GM18870 (cell line): ENCODE data around the gene TCEAL3.
"Not testable (repeated sequence)": the region's sequence is repeated elsewhere in the genome, so short reads cannot be mapped to it uniquely, and the experiment has no call there.

ENCODE experiments used
- ATAC-seq: cut with Tn5 transposase; IDR thresholded peaks from one replicate; pipeline ENCODE4 v1.9.1; 2021; ENCODE audit warnings: moderate library complexity; ENCODE audit not compliant: unreplicated experiment

Gene TCEAL3, protein sequence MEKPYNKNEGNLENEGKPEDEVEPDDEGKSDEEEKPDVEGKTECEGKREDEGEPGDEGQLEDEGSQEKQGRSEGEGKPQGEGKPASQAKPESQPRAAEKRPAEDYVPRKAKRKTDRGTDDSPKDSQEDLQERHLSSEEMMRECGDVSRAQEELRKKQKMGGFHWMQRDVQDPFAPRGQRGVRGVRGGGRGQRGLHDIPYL

DNA sequence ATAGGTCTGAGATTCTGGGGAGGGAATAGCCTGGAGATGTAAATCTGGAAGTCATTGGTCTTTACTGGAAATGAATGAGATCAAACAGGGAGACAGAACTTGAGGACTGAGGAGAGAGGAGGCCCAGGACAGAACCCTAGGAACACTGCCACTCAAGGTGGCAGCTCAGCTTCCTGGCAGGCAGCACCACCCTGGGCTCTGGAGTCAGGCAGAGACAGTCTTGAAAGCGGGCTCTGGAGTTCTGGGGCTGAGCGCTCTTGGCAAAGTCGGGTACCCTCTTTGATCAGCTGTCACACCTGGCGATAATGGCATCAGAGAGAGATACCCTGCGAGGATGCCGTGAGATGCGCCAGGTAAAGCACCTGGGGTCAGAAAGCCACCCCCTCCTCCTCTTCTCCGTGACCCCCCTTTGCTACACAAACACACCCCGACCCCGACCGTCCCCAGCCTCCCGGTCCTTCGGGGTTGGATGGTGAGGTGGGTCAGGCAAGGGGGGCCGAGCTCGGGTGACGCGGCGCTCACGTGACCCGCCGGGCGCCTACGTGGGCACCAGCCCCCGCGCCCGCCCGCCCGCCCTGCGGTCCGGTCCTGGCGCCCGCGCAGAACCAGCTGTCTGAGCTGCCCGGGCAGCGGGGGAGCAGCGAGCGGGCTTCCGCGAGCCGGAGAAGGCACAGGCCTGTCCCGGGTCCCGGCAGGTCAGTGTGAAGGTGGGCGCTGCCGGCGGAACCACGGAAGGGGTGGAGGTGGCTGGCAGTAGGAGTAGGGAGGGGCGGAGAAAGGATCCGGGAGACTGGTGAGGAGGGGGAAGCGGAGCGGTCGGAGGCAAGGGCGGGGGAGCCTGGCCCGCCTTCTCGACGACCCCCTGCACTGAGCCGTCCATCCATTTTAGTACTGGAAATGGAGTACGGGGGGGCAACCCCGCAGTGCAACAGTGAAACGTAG lies at the start of gene TCEAL3:
Gene TCEAL3, plus strand, starts transcription at position 600 of the 942 bp plus-strand sequence. CDS start 1,102 bp downstream, outside the sequence.
- ATAC-seq, result peak; percentile 45

DNA sequence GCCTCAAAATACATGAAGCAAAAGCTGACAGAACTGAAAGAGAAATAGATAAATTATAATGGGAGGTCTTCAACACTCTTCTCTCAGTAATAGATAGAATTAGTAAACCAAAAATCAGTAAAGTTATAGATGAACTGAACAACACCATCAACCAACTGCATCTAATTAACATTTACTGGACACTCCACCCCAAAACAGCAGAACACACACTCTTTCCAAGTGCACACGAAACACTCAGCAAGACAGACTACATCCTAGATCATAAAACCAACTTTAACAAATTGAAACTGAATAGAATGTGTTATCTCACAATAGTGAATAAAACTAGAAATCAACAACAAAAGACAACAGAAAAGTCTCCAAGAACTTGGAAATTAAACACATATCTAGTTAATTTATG lies 47.5 kb upstream of the TCEAL3 start:
- no peak for ATAC-seq

DNA sequence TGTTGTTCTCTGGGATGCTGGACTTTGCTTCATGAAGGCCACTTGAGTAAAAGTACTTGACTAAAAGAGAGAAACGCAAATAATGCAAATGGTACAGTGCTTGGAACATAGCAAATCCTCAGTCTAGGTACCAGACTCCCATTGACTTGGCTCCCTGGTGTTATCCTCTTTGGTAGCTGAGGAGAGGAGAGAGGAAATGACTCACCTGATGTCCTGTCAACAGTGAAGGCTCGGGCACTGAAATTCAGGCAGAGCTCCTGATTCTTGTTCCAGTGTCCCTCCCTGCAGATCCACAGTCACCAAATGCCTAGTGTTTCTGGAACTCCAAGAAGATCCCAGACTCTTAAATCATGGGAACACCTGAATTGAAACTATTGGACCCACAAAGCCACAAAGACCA lies 45.0 kb upstream of the TCEAL3 start:
- ATAC-seq, result no peak

DNA sequence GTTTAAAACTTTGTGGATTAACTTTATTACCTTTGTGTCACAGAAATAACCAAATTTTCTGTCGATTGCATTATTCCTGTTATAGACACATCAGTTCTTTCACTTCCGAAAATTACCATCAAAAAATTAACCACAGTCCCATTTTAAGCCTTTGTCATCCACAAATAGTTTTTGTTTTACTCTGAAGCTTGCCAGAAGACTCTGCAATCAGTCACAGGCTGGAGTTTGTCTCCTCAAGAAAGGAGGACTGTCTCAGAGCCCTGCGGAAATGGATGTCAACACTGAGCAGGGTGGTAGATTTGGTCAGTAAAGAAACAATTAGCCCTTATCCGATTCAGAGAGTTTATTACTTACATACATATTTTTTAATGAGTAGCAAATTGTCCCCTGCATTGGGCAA lies 42.6 kb upstream of the TCEAL3 start:
- ATAC-seq, result peak; percentile 69

DNA sequence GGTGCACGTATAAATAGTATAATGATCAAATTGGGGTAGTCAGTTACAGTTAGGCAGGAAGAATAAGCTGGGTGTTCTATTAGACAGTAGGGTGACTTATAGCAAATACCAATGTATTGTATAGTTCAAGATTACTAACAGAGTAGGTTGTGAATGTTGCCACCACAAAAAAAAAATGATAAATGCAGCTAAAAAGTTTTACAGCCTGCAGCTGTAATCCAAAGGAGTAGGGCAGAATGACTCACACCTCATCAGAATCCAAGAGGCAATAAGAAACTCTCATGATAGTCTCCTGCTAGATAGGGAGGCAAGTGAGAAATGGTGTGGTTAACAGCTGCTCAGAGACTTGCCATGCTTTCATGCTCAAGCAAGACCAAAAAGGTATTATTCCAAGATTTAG lies 42.0 kb upstream of the TCEAL3 start:
- ATAC-seq, result peak; percentile 48

DNA sequence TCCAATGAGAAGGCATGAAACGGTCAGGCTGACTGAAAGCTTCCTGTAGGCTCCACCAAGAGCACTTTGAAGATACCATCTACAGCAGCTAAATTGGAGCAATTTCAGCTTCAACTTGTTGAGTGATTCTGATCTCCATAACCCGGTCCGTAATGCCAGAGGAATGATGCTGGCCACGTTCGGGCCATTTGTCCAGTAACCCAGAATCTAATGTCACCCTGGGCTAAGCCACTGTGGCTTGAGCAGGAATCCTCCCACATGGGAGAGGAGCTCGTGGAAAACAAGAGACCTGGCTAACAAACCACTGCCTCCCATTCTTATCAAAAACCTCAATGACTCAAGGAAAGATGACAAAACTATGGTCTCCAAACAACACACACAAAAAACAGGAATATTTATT lies 36.6 kb upstream of the TCEAL3 start:
- no peak for ATAC-seq

DNA sequence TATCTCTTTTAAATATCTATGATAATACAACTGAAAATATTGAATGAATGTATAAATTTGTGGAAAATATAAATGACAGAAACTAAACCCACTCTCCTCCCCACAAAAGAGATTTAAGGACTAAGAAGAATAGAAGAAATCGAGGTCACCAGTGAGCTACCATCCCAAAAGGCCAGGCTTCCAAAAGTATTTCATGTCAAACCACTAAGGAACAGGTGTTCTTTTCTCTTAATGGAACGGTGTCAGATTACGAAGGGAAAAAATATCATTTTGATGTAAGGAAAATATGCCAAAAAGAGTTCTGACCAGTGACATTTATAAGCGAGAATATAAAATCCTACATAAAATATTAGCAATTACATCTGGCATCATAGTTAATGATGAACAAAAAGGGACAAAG lies 36.0 kb upstream of the TCEAL3 start:
- no peak for ATAC-seq

DNA sequence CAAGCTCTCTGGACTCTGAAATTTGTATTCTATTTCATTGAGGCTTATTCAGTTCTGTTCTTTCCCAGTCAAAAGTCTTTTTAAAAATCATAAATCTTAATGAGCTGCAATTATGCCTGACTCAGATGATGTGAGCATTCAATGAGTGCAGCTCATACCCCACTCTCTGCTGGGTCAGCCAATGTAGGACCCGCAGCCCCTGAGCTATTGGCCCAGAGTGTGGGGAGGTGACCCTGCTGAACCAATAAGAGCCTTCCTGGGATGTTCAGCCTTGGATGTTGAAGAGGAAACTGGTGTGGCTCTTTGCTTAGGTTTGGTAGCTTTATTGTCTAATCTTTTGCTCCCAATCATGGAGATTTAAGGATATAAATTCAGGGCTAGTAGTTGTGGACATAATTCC lies 34.6 kb upstream of the TCEAL3 start:
- ATAC-seq, result no peak

DNA sequence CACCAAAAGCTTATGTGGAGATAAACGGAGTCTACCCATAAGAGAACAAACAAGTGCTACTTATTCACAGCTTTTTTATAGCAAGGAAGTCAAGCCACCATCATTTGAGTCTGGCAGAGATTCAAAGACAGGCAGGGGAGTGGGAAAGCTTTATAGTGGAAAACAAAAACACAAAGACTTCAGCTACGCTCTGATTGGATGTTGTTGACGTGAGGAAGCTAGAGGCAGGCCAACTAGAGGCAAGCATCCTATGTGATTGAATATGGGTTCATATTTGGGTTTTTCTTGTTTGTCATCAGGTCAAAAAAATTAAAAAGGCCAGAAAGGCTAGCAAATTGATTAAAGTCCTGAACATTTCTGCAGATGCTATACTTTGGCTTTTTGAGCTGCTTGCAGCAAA lies 23.2 kb upstream of the TCEAL3 start:
- ATAC-seq, result no peak

DNA sequence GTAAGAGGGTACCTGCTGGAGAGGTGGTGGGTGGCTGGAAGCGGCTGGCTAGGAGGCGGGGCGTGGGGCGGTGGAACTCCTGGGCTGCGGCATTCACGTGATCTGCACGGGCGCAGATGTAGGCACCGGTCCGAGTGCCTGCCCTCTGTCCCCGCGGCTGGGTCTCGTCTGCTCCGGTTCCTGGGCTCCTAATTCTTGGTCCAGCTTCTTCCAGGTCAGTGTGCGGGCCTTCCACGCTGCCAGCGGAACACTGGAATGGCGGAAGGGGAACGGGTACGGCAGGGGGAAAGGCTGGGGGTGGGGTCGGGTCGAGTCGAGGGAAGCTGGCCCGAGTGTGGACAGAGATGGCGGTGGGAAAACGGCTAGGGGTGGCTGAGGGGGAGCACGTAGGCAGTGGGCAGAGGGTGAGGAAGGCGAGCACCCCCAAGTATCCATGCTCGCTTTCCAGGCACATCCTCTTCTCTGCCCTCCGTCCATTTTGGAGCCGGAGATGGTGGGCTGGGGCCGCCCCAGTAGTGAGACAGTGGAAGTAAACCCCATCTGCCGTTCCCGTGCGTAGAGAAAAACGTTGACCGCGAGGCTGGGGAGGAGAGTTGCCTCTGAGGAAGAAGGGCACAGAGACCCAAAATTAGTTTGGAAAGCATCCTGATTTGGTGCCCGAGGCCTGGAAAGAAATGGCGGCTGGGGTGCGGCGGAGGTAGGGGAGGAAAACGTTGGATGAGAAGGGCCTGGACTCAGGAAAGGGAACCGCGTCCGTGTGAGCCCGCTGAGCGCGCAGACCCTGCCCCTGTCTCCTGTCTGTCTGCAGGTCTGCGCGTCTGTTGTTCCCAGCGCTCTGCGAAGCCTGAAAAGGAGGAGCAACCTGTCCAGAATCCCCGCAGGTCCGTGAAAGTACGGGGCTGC lies 22.1 kb upstream of the TCEAL3 start, which contains the start of gene TCEAL4:
Gene TCEAL4, plus strand, starts transcription at position 105 of the 903 bp plus-strand sequence. CDS start 1,161 bp downstream, outside the sequence.
- peak; percentile 64 for ATAC-seq

DNA sequence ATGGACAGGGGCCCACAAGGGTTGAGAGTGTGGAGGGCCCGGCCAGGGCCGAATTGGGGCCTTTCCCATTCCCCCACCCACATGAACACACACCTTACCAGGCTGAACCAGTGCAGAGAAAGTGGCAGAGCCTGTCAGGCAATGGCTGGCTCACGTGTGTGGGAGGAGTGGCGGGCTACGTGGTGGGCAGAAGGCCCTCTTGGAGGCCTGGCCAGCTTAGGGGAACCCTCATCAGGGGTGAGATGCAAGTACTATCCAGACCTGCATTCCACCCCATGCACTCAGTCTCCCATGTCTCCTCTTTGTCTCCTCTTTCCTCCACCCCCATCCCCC lies 21.5 kb upstream of the TCEAL3 start:
- no peak for ATAC-seq

DNA sequence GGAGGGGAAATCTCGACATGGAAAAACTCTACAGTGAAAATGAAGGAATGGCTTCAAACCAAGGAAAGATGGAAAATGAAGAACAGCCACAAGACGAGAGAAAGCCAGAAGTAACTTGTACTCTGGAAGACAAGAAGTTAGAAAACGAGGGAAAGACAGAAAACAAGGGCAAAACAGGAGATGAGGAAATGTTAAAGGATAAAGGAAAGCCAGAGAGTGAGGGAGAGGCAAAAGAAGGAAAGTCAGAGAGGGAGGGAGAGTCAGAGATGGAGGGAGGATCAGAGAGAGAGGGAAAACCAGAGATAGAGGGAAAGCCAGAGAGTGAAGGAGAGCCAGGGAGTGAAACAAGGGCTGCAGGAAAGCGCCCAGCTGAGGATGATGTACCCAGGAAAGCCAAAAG lies 21.1 kb upstream of the TCEAL3 start:
- ATAC-seq, result no peak

DNA sequence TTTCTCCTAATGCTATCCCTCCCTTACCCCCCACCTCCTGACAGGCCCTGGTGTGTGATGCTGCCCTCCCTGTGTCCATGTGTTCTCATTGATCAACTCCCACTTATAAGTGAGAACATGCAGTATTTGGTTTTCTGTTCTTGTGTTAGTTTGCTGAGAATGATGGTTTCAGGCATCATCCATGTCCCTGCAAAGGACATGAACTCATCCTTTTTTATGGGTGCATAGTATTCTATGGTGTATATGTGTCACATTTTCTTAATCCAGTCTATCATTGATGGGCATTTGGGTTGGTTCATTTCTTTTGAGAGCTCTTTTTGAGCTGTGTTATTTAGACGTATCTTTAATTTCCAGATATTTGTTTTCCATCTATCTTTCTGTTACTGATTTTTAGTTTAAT lies 15.5 kb upstream of the TCEAL3 start:
- ATAC-seq, result not testable (repeated sequence)

DNA sequence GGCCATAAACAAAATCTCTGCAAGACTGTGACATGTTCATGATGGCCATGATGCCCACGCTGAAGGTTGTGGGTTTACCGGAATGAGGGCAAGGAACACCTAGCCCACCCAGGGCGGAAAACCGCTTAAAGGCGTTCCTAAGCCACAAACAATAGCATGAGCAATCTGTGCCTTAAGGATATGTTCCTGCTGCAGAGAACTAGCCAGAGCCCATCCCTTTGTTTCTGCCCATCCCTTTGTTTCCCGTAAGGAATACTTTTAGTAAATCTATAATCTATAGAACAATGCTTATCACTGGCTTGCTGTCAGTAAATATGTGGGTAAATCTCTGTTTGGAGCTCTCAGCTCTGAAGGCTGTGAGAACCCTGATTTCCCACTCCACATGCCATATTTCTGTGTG lies 12.6 kb upstream of the TCEAL3 start:
- ATAC-seq, result not testable (repeated sequence)

DNA sequence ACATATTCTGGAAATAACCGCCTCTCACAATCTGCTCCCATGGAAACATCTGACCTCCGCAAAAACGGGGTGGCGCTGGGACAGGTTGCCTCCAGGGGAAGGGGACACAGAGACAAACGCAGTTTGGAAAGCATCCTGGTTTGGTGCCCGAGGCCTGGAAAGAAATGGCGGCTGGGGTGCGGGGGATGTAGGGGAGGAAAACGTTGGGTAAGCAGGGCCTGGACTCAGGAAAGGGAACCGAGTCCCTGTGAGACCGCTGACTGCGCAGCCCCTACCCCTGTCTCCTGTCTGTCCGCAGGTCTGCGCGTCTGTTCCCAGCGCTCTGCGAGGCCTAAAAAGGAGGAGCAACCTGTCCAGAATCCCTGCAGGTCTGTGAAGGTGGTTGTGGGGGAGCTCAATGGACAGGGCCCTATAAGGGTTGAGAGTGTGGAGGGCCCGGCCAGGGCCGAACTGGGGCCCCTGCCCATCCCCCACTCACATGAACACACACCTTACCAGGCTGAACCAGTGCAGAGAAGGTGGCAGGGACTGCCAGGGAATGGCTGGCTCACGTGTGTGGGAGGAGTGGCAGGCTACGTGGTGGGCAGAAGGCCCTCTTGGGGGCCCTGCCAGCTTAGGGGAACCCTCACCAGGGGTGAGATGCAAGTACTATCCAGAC lies 672 bp downstream of the TCEAL3 start:
- no peak for ATAC-seq

DNA sequence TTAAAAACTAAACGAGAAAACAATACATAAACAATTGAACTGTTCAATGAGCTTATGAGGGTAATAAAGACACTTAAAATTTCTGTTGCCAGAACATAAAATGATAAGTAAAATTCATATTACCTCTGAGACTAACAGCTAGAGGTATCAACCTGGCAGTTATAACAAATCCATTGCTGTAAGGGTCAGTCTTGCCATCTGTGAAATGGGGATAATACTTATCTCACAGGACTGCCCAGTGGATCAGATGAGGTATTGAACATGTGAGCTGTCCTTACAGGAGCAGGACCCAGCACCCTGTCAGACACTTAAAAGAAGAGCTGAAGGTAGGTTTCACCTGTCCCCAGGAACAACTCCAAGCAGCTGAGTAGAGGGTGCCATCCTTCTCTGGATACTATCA lies 2.5 kb downstream of the TCEAL3 start:
- ATAC-seq, result no peak

DNA sequence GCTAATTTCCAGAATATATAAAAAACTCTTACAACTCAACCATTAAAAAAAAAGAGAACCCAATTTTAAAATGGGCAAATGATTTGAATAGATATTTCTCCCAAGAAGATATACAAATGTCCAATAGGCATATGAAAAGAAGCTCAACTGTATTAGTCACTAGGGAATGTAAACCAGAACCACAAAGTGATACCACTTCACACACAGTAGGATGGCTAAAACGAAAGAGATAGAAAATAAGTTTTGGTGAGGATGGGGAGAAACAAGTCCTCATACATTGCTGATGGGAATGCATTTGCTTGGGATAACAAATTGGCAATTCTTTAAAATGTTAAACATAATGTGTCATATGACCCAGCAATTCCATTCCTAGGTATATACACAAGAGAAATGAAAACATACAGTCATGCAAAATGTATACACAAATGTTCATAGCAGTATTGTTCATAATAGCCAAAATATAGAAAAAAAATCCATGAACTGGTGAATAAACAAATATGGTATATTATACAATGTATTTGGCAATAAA lies 5.7 kb downstream of the TCEAL3 start:
- no peak for ATAC-seq

DNA sequence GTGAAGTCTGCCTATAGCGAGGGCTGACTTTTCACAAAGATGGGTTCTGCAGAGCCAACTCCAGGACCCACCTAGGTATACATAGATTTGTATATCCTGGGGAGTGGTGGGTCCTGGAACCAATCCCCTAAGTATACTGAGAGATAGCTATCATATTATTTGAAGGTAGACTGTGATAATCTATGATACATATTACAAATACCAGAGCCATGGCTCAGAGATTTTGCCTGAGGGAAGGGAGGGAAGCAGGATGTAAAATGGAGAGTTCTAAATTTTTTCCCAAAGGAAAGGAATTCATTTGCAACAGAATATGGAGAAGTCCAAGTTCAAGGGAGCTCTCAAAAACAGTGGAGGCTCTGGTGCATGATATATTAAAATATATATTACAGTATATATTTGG lies 7.2 kb downstream of the TCEAL3 start:
- ATAC-seq, result no peak

DNA sequence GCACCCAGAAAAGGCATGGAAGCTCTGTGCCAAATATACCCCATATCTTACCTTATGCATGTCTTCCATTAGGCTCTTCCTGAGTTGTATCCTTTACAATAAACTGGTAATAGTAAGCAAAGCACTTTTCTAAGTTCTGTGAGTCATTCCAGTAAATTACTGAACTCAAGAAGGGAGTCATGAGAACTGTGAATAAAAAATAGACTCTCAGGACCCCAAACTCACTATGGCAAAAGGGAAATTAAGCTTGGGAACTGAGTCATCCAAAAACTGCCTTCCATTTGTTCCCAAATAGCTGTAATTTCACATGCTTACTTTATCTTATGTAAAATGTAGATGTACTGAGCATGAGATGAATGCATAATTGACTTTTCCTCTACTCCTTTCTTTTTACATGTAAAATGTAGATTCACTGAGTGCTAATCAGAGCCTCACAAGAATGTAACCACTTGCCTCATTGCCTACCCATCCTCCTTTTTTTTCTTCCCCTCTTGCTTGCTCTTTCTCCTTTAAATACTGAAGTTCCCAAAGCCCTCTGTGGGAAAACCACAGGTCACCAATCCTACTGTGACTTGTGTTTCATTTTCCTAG lies 8.1 kb downstream of the TCEAL3 start:
- ATAC-seq, result no peak

DNA sequence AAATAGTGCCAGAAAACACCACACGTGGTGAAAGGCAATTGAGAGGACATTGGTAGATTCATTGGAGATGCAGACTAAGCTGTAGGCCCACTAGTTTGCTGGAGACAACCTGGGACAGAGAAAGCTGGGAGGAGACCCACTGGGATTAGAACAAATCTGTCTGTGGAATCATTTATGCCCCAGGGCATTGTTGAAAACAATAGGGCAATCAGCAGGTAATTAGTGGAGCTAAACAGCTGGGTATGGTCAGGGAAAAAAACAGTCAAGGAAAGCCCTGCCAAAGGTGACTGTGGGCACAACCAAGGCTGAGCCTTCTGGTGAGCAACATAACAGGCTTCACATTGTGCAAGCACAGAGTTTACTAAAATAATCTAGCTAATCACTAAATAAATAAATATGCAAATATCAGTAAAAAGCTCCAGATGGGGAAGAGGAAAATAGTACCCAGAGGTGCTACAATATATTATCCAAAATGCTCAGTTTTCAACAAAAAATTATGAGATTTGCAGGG lies 9.0 kb downstream of the TCEAL3 start:
- no peak for ATAC-seq
